B cell (primary cell): Measurements from ENCODE around the gene CASP8AP2. TPM values are rescaled to one million over a fixed set of nuclear protein-coding genes. Genes with fewer than 3 reads are reported as not detected.

ENCODE experiments used
- ATAC-seq: fragments of 200-7000 bp; cut with Tn5 transposase; one replicate; pipeline ENCODE4 v1.10.0; 2021; ENCODE audit warnings: low read depth, mild to moderate bottlenecking, moderate number of reproducible peaks, moderate library complexity
- CTCF ChIA-PET: fragments of 350-600 bp; sonication (Branson Sonifier 250); formaldehyde crosslinking; loops from one replicate; lab custom pipeline; 2021; ENCODE audit warnings: antibody characterized with exemption, inconsistent platforms; lab: Charles Lee
- POLR2A ChIA-PET: fragments of 350-600 bp; sonication (Branson Sonifier 250); formaldehyde crosslinking; loops from one replicate; lab custom pipeline; 2021; ENCODE audit warnings: antibody characterized with exemption; lab: Charles Lee
- DNase-seq: peaks from one replicate; pipeline ENCODE4 v3.0.0; 2013
- H2AFZ ChIP-seq: 2 replicates; pipeline ENCODE4 v1.6.1; 2012; ENCODE audit warnings: mild to moderate bottlenecking, low read depth, low read length; ENCODE audit not compliant: insufficient read depth, poor library complexity, severe bottlenecking
- H3K27ac ChIP-seq, 2 donors: 1 replicate in 1 of 2; 2 replicates in 1 of 2; pipeline ENCODE4 v1.5.1; 2012 to 2013; ENCODE audit warnings: low read length in 2 of 2, mild to moderate bottlenecking in 2 of 2, moderate library complexity in 1 of 2
- H3K27me3 ChIP-seq, 4 experiments: fragments of 200-600 bp in 1 of 4; sonication (generic) in 1 of 4; replicated peaks in 1 of 4; 1 replicate in 2 of 4; 2 replicates in 2 of 4; pipeline versions ENCODE4 v1.6.1 to v1.7.0; 2013 to 2016; ENCODE audit warnings: low read length in 3 of 4, mild to moderate bottlenecking in 2 of 4, mixed read lengths in 1 of 4, moderate library complexity in 1 of 4; ENCODE audit not compliant: insufficient read depth in 4 of 4, control insufficient read depth in 3 of 4; ENCODE audit errors: control extremely low read depth in 1 of 4
- H3K36me3 ChIP-seq, 2 experiments: replicated peaks in 1 of 2; 1 replicate in 1 of 2; 2 replicates in 1 of 2; pipeline versions ENCODE4 v1.6.1 to v1.7.1; 2013; ENCODE audit warnings: low read length in 1 of 2; ENCODE audit not compliant: insufficient read depth in 2 of 2, control insufficient read depth in 1 of 2; ENCODE audit errors: control extremely low read depth in 1 of 2, extremely low read depth in 1 of 2
- H3K4me1 ChIP-seq, 2 donors: fragments of 200-600 bp in 1 of 2; sonication (generic) in 1 of 2; 1 replicate in 1 of 2; 2 replicates in 1 of 2; pipeline versions ENCODE4 v1.5.1 to v1.6.1; 2013 to 2017; ENCODE audit warnings: low read length in 2 of 2; ENCODE audit not compliant: control insufficient read depth in 2 of 2, insufficient read depth in 2 of 2
- H3K4me2 ChIP-seq: replicated peaks from 2 replicates; pipeline ENCODE3; 2012; ENCODE audit warnings: mild to moderate bottlenecking, low read depth, low read length; ENCODE audit not compliant: poor library complexity, severe bottlenecking
- H3K4me3 ChIP-seq, 5 experiments: fragments of 200-600 bp in 1 of 5; sonication (generic) in 1 of 5; 1 replicate in 3 of 5; 2 replicates in 2 of 5; pipeline versions ENCODE4 v1.5.1 to v1.7.0; 2011 to 2016; ENCODE audit warnings: low read length in 4 of 5, mild to moderate bottlenecking in 4 of 5, low read depth in 2 of 5, control low read depth in 1 of 5, moderate library complexity in 1 of 5; ENCODE audit not compliant: insufficient read depth in 1 of 5; ENCODE audit errors: control extremely low read depth in 1 of 5, extremely low read depth in 1 of 5
- H3K79me2 ChIP-seq: fragments of 200-600 bp; sonication (generic); one replicate; pipeline ENCODE4 v1.6.0; 2016; ENCODE audit warnings: low read length; ENCODE audit not compliant: control insufficient read depth, insufficient read depth
- H3K9ac ChIP-seq: fragments of 200-600 bp; sonication (generic); 2 replicates; pipeline ENCODE4 v1.6.1; 2017; ENCODE audit warnings: mild to moderate bottlenecking, low read length, moderate library complexity
- H3K9me3 ChIP-seq, 3 donors: one replicate each; pipeline versions ENCODE4 v1.6.1 to v1.7.1; 2013; ENCODE audit warnings: low read length in 2 of 3; ENCODE audit not compliant: control insufficient read depth in 2 of 3, insufficient read depth in 1 of 3; ENCODE audit errors: control extremely low read depth in 1 of 3
- H4K20me1 ChIP-seq: 2 replicates; pipeline ENCODE4 v1.6.0; 2012; ENCODE audit warnings: mild to moderate bottlenecking, low read length; ENCODE audit not compliant: insufficient read depth, control insufficient read depth, poor library complexity, severe bottlenecking
- H3K27ac Mint-ChIP-seq: one replicate; pipeline ENCODE4 v1.8.0; 2021; ENCODE audit warnings: mixed read lengths
- H3K27me3 Mint-ChIP-seq: one replicate; pipeline ENCODE4 v1.8.0; 2021; ENCODE audit warnings: mixed read lengths
- H3K4me1 Mint-ChIP-seq: one replicate; pipeline ENCODE4 v1.8.0; 2021; ENCODE audit warnings: mixed read lengths
- H3K4me3 Mint-ChIP-seq: one replicate; pipeline ENCODE4 v1.8.0; 2021; ENCODE audit warnings: mixed read lengths
- H3K9me3 Mint-ChIP-seq: one replicate; pipeline ENCODE4 v1.8.0; 2022; ENCODE audit warnings: mixed read lengths; ENCODE audit not compliant: insufficient read depth
- EZH2 ChIP-seq: IDR thresholded peaks from 2 replicates; pipeline ENCODE4 v1.6.1; 2012; ENCODE audit warnings: borderline replicate concordance, low read depth, mild to moderate bottlenecking, moderate library complexity, low read length; ENCODE audit not compliant: insufficient read depth, poor library complexity, severe bottlenecking
- WGBS: methylation state at CpG from one replicate; pipeline ENCODE4 v1.1.5; 2013; ENCODE audit warnings: missing lambda C conversion rate; ENCODE audit not compliant: insufficient coverage; 5-methylcytosine and 5-hydroxymethylcytosine counted together
- intact Hi-C: fragments of 100-400 bp; cut with micrococcal nuclease; formaldehyde crosslinking; loops from one replicate; pipeline ENCODE4 v1.10.0; 2022
- polyA plus RNA-seq: library from polyadenylated mRNA; depleted of rRNA; stranded (reverse); fragments of >200 nt; gene quantifications from 2 replicates; pipeline ENCODE4 v1.2.3, GENCODE V29; 2012
- total RNA-seq, 2 donors: library from RNA; stranded (reverse); fragments of 120-200 nt in 1 of 2; gene quantifications; 1 replicate in 1 of 2; 2 replicates in 1 of 2; pipeline versions ENCODE4 v1.2.3 to v1.2.4, GENCODE V29; 2013 to 2022
- TF ChIP-seq, protein P1 (sequence below): fragments of 200-600 bp; IDR thresholded peaks from one replicate; pipeline ENCODE4 v1.8.0; 2022; ENCODE audit warnings: antibody characterized with exemption, mild to moderate bottlenecking

CASP8AP2 gene
- total and polyA plus RNA-seq, 2 donors (not counting 1 experiment from before 2014, with no cell fraction given), result 5.9 to 30.6 TPM

DNA sequence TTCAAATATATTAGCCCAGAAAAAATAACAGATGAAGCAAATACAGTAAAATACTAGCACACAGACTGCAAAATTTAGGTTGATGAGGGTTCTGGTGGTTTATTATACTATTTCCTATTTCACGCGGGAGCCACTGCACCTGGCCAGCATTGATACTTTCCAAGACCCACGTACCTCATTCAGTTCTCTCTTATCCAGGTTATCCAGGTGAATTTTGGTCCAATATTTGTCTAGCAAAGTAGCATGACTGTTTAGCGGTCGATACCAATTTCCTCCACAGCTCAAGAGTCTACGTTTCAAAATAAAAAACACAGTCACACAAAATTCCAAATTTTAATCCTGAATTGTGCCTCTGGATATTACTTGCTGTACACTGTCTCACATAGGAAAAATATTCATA lies 44.8 kb upstream of the CASP8AP2 start:
- POLR2A ChIA-PET, result no interaction called here
- CTCF ChIA-PET, result no interaction called here

DNA sequence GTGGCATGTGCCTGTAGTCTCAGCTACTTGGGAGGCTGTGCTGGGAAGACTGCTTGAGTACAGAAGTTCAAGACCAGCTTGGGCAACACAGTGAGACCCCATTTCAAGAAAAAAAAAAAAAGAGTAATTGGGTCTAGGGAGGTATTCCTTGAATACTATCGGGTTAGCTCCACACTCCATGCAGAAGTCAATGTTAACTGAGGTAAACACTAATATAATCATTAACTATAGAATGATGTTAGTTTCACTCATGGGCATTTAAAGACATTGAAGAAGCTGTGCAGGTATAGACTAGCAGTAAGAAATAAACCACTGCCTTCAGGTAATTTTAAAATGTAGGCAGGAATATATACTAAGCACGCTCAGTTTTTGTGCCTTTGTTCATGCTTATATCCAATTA lies 42.7 kb upstream of the CASP8AP2 start:
- no peaks in the 10 kb centered on the region for H3K27me3 Mint-ChIP-seq
- Histone ChIP-seq H3K27ac (no peak overlapping the region), H3K79me2 (no peaks in the 10 kb centered on the region), H3K4me2 (no peak overlapping the region), H4K20me1 (no peaks in the 10 kb centered on the region), H3K4me3 (no peak overlapping the region), H3K4me1 (no peaks in the 10 kb centered on the region), H3K27me3 (no peaks in the 10 kb centered on the region), H3K36me3 (peaks cover 15 to 77% of the 10 kb centered on the region in 2 experiments), H3K9me3 (peaks cover 0 to 10% (median 0%) of the 10 kb centered on the region in 3 donors), H3K9ac (no peak overlapping the region), H2AFZ (no peak overlapping the region)
- no peak overlapping the region for H3K4me3 Mint-ChIP-seq
- TF ChIP-seq, protein P1, sequence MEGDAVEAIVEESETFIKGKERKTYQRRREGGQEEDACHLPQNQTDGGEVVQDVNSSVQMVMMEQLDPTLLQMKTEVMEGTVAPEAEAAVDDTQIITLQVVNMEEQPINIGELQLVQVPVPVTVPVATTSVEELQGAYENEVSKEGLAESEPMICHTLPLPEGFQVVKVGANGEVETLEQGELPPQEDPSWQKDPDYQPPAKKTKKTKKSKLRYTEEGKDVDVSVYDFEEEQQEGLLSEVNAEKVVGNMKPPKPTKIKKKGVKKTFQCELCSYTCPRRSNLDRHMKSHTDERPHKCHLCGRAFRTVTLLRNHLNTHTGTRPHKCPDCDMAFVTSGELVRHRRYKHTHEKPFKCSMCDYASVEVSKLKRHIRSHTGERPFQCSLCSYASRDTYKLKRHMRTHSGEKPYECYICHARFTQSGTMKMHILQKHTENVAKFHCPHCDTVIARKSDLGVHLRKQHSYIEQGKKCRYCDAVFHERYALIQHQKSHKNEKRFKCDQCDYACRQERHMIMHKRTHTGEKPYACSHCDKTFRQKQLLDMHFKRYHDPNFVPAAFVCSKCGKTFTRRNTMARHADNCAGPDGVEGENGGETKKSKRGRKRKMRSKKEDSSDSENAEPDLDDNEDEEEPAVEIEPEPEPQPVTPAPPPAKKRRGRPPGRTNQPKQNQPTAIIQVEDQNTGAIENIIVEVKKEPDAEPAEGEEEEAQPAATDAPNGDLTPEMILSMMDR, result no peak
- TF ChIP-seq EZH2, result no peak
- peaks cover 5% of the 10 kb centered on the region for H3K9me3 Mint-ChIP-seq
- H3K27ac Mint-ChIP-seq, result no peak overlapping the region
- H3K4me1 Mint-ChIP-seq, result no peaks in the 10 kb centered on the region
- ChIA-PET POLR2A (no interaction called here), CTCF (no interaction called here)
- no peak for ATAC-seq
- DNase-seq, result no peak
- whole genome bisulfite sequencing, result no CpG with 5 or more reads among the region's 2 CpGs
- intact Hi-C loops, result no loop called here

More for the DNA sequence above, 44.8 kb upstream of the CASP8AP2 start:
- peaks cover 5% of the 10 kb centered on the region for H3K9me3 Mint-ChIP-seq
- Histone ChIP-seq H3K79me2 (no peaks in the 10 kb centered on the region), H3K27me3 (no peaks in the 10 kb centered on the region), H3K36me3 (peaks cover 18 to 83% of the 10 kb centered on the region in 2 experiments), H3K4me1 (no peaks in the 10 kb centered on the region), H3K4me3 (no peak overlapping the region), H3K9me3 (peaks cover 0 to 10% (median 0%) of the 10 kb centered on the region in 3 donors), H4K20me1 (no peaks in the 10 kb centered on the region), H3K9ac (no peak overlapping the region), H3K27ac (no peak overlapping the region), H2AFZ (no peak overlapping the region), H3K4me2 (no peak overlapping the region)
- no peak for ATAC-seq
- TF ChIP-seq, protein P1, result no peak
- no peak for TF ChIP-seq EZH2
- H3K27ac Mint-ChIP-seq, result no peak overlapping the region
- H3K27me3 Mint-ChIP-seq, result no peaks in the 10 kb centered on the region
- no peaks in the 10 kb centered on the region for H3K4me1 Mint-ChIP-seq
- 95% methylated on average over 3 of the region's 6 CpGs for WGBS
- H3K4me3 Mint-ChIP-seq, result no peak overlapping the region
- DNase-seq, result no peak
- intact Hi-C loops, result no loop called here
